GM19463 (cell line): ENCODE data around the gene BEGAIN.

Experiments used
- ATAC-seq: cut with Tn5 transposase; IDR thresholded peaks from one replicate; pipeline ENCODE4 v1.9.1; 2021; ENCODE audit warnings: mild to moderate bottlenecking, moderate library complexity; ENCODE audit not compliant: unreplicated experiment

The BEGAIN gene

GRCh38 chr14:100601914-100602313 lies 14.7 kb upstream of the BEGAIN start:
- no peak for ATAC-seq

- no peak for ATAC-seq
These were observed 13.8 kb upstream of the BEGAIN start for GRCh38 chr14:100601064-100601463.

GRCh38 chr14:100599981-100600380 lies 12.8 kb upstream of the BEGAIN start:
- ATAC-seq, result no peak

GRCh38 chr14:100594625-100594951 lies 7.4 kb upstream of the BEGAIN start:
- ATAC-seq, result no peak

GRCh38 chr14:100593751-100594624 lies 6.8 kb upstream of the BEGAIN start:
- no peak for ATAC-seq

- ATAC-seq, result no peak
These were observed 5.8 kb upstream of the BEGAIN start for GRCh38 chr14:100592972-100593371.

GRCh38 chr14:100592461-100592891 lies 5.3 kb upstream of the BEGAIN start:
- ATAC-seq, result no peak

- no peak for ATAC-seq
These were observed 4.5 kb upstream of the BEGAIN start for GRCh38 chr14:100591453-100592371.

GRCh38 chr14:100590726-100591452 lies 3.7 kb upstream of the BEGAIN start:
- ATAC-seq, result no peak

GRCh38 chr14:100589760-100590469 lies 2.7 kb upstream of the BEGAIN start:
- no peak for ATAC-seq

GRCh38 chr14:100589071-100589759 lies 2.0 kb upstream of the BEGAIN start:
- ATAC-seq, result no peak

- ATAC-seq, result no peak
These were observed 1.5 kb upstream of the BEGAIN start for GRCh38 chr14:100588671-100589070.

GRCh38 chr14:100587763-100588411 lies 670 bp upstream of the BEGAIN start:
- no peak for ATAC-seq

- no peak for ATAC-seq
These were observed 673 bp downstream of the BEGAIN start for GRCh38 chr14:100586403-100587085.

- ATAC-seq, result no peak
These were observed 1.1 kb downstream of the BEGAIN start for GRCh38 chr14:100586153-100586402.

GRCh38 chr14:100585448-100586152 lies 1.6 kb downstream of the BEGAIN start:
- no peak for ATAC-seq

GRCh38 chr14:100584056-100585031 lies 2.9 kb downstream of the BEGAIN start:
- ATAC-seq, result no peak
